NCI-H2081 (cell line): ENCODE data around the gene CST5.
"Not testable (repeated sequence)": the region's sequence is repeated elsewhere in the genome, so short reads cannot be mapped to it uniquely, and the experiment has no call there.

Experiments used
- DNase-seq, 2 experiments: peaks; one replicate each; lab custom pipeline; 2025; lab: John Stamatoyannopoulos, UW

Gene CST5

DNA sequence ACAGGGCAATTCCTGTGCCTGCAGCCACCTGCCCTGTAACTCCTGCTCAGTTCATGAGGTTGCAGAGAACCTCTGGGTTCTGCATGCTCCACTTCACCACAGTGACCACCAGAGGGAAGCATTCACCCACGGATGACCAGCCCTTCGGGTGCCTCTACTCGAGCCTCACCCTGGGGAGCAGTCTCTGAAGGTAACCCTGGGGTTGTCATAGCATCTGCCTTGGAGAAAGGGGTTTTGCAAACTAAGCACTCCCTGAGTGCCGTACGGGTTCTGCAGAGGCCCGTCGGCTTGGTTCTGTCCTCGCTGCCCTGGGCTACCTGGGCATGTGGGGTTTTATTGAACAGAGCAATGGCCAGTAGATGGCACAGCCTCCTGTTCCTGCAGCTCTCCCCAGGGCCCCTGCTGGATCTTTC lies 10.2 kb upstream of the CST5 start:
- peak in 1 of 2 experiments; percentile 2 for DNase-seq

DNA sequence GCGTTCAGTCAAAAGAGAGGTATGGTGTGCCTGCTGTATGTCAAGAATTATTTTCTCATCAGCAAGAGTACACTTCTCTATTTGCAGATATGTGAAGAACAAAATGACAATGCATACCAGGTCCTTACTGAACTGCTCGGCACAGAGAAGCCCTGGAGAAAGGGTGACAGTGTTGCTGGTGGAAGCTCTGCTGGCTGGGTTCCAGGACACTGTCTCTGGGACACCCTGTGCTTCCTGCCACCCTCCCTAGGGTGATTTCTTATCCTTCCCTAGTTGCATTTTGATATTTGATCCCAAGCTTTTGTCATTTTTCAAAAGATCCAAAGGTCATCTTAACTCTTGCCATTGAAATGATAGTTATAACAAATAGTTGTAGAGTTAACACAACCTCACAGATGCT lies 8.3 kb upstream of the CST5 start:
- no peak for DNase-seq

DNA sequence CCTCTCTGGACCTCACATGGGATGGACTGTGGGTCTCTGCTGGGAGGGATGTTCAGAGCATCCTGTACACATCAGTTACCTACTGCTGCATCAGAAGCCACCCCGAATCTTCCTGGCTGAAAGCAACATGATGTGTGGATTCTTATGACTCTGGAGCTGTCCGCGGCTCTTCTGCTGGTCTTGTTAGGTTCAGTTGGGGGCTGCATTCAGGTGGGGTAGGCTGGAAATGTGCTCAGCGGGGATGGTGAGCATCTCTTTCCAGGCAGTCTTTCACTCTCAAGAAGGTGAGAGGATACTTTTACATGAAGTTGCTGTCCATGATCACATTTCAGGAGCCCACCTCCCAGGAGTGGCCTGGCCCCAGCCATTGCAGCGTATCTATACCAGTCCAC lies 5.2 kb upstream of the CST5 start:
- no peak for DNase-seq

DNA sequence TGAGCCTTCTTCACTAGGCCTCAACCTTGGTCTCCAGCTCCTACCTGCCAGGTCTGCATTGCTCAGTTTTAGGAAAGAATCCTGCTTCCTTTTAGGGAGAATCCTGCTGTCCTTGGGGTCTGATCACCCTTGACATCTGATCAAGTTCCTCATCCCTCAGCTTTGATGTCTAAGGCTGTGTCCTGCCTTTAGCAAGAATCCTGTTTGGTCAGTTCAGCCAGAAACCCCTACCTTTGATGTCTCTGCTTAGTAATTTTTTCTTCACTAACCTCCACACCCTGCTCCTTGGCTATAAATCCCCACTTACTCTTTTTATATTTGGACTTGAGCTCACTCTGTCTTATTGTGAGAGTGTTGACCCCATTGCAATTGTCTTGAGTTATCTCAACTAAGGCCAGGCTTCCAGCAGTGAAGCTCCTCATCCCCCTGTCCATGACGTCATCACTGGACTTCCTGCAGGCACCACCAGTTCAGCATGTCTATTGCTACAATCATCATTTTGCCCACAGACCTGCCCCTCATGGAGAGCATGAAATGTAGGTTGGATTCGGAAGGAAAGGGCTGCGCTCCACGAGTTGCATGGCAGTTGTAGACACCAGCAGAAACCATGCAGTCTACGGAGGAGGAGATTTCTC lies 4.7 kb upstream of the CST5 start:
- no peak for DNase-seq

DNA sequence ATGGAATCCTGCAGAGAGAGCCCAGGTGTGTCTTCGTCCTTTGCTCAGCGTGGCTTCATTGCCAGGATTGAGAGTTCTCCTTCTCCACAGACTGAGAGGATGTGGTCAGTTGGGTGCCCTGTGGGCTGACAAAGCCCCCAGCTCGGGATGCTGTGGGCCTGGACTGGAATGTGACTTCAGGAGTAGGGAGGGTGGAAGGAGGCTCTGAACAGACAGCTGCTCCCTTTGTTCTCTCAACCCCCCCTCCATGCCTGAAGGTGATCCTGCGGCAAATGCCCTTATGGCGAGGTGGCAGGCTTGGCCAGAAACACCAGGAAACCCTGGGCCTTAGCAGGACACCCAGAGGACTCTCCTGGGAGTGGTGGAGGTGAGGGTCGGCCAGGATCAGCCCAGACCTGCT lies 1.8 kb upstream of the CST5 start:
- no peak for DNase-seq

DNA sequence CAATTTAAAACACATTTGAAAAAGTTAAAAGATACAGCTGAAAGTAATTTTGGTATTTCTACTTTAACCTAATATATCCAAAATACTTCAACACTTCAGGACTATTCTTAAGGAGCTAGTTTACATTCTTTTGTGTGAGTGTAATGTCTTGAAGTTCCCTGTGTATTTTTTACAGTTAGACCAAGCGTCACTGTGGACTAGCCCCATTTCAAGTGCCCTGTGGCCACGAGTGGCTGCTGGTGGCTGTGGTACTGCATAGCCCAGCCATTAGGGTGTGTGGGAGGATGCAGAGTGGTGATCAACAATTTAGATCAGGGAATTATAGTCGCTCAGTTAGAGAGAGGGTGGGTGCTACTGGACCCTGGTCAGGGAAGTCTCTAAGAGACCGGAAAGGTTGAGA lies 869 bp upstream of the CST5 start:
- no peak for DNase-seq

DNA sequence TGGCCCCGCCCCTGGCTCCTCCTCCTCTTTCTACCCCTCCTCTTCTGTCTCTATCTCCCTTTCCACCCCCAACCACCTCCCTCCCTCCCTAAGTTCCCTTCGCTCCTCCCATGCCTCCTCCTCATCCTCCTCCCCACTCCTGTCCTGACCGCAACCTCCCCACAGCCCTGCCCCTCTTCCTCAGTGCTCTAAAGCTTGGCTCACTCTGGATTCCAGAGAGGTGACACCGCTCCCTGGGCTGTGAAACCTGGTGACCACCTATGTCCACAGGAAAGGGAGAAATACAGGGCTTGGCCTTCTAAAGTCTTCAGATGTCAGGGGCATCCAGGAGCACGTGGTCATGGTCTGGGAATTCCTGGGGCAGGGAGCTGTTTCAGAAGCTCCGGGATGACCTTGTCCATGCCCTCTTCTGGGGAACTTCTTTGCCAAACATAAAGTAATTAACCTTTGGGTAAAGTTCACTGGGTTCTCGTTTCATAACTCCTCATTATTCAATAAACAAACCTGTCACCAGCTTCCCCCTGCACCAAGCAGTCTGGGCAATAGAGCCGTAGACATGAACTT lies 345 bp upstream of the CST5 start:
- DNase-seq: no peak

DNA sequence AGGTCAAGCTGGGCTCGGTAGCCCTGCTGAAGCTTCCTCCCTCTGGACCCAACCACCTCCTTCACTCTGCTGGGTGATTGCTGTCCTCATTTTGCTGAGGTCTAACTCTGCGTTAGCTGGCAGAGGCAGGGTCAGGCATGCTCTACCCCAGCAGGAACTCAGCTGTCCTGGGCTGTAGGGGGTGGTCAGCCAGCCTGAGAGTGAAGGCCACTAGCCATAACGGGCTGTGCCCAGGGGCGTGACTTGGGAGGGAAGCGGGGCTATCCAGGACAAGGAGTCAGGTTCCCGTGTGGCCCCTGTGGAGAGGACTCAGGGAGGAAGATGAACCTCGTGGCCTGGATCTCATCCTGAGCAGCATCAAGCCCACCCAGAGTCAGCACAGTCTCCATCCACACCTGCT lies 761 bp downstream of the CST5 start:
- no peak for DNase-seq

DNA sequence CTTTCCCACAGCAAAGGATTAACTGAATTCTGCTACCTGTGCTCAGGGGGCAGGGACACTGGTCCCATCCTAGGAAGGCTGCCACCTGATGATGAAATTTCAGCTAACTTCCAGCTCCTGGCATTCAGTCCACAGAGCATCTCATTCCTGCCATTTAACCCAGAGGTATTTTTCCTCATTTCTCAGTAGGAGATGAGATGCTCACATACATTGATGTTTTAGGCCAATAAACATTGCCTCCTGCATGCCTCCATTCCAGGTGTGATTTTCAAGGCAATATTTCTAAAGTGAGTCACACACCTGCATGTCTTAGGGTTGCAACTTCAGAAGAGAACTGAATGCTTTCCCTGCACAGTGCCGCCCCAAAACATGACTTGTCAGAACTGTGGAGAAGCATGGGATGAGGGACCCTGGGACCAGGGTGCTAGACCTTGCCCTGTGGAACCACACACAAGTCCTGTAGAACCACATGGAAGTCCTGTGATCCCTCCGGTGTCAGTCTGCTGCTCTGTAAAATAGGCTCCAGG lies 1.5 kb downstream of the CST5 start:
- not testable (repeated sequence) for DNase-seq

DNA sequence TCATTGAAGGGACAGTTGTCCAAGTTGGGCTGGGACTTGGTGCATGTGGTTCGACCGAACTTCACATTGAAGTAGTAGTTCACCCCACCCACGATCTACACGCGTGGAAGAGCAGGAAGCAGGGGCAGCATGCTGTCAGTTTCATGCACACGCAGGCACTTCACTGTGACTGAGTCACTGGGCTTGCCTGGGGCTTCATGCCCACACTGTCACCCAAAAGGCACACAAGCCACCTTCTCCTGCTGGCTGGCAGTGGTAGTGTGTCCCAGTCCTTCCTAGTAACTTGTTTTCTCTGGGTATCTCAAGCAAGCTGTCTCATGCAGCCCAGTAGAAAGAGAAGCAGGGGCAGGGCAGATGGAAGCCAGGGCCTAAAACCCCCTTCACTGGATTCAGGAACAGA lies 2.0 kb downstream of the CST5 start:
- no peak for DNase-seq

DNA sequence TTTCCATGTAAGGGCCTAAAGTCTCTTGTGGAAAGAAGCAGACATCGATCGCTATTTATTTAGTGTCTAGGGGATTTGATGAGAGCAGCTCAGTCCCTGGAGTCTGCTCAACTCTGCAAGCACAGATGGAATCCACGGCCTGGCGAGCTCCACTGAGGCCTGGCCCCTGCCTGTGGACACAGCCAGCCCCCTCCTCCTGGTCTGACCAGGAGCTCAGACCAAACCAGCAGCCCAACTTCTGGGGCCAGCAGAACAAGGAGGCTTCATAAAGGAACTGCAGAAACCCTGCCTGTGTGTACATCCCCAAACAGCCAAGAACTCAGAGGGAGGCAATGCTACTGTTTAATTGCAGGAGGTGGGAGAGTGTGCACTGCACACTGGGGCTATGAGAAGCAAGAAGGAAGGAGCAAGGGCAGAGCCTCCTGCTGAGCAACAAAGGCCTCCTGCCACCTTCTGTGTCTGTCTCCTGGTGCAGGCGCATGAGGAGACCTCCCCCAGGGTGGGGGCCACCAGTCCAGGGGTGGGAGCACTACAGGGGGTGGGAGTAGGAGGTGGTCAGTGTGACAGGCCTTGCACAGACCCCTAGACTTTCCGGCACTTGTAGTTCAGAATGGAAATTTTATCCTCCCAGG lies 3.8 kb downstream of the CST5 start:
- no peak for DNase-seq

DNA sequence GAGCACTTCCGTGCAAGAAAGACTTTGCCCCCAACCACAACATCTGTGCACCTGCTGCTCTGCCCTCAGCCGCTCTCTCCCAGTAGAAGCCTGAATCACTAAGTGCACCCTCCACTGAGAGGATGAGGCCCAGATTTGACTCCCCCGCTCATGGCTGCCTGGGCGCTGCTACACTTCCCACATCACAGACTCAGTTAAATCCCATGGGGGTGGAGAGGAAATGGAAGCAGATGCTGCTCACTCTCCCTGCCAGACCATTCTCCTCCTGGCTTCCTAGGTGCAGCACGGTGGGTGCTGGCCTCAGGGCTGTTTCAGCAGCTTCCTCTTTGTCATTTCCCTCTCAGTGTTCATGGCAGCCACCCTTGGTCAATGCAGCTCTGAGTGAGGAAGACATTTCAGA lies 4.8 kb downstream of the CST5 start:
- DNase-seq: no peak

DNA sequence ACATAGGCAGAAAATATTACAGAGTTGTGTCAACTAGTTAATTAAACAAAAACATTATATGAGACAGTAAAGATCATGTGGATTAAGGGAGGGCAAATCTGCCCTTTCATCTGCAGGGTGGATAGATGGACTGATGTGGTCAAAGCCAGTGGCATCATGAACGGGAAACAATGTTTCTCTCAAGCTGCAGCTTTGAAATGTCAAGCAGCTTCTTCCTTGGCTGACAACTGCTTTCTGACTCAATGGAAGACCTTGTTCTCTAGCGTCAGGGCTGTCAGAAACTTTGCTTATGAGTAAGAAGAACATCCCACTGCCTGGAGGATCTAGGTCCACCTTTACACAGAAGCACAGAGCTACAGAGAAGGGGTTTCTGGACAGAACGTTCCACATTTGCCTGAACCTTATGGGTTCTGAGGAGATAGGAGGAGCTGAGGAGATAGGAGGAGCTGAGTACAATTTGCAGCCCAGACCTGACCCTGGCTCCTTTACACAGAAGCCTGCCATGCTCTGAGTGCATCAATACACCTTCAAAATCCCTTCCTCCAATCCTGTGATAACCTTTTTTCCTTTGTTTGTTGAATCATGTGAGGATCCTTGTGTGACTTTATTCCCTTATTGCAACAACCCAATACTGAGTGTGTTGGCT lies 6.1 kb downstream of the CST5 start:
- DNase-seq: no peak

DNA sequence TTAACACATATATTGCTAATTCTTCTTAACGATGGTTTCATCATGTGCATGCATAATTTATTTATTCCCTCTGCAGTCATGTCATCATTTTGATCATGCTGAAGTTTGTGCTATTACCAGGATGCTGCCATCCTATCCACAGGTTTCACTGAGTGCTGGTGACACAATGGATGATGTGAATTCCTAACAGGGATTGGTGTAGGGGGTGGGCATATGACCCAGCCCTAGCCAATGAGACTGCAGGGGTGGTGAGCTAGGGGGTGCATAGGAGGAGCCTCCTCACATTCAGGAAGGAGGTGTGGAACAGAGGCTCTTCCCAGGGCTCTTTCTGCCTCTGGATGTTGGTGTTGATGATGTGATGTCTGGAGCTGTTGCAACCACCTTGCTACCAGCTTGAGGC lies 7.5 kb downstream of the CST5 start:
- DNase-seq: no peak

DNA sequence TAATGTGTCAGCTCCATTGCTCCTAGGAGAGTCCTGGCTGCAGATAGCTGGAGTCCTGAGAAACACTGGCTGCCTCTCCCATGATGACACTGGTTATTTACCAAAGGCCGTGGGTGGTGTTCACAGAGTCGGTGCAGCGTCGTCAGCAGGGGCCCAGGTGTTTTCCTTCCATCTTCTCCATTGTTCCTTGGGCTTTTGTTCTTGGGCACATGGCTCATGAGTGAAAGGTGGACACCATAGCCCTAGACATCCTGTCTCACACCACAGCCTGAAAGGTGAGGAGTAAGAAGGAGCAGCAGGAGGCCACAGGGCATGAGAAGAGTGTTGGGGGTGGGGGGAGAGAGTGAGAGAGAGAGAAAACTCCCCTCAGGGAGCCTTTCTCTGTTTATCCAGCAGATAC lies 9.1 kb downstream of the CST5 start:
- DNase-seq: no peak

DNA sequence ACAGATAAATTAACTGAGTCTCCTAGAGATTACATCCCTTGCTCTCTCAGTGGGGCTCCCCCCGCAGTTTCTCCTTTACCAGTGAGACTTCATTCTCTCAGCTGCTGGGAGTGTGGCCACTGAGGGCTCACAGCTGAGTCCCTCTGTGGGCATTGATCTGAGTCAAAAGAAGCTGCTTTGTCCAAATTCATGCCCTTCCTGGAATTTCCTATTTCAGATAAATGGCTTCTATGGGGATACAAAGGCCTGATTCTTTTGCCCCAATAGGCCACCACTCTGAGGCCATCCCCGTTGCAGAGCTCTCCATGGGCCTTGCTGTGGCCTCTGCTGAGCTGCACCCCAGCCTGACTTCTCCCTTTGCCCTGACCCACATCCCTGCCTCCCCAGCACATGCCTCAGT lies 10.0 kb downstream of the CST5 start:
- no peak for DNase-seq

DNA sequence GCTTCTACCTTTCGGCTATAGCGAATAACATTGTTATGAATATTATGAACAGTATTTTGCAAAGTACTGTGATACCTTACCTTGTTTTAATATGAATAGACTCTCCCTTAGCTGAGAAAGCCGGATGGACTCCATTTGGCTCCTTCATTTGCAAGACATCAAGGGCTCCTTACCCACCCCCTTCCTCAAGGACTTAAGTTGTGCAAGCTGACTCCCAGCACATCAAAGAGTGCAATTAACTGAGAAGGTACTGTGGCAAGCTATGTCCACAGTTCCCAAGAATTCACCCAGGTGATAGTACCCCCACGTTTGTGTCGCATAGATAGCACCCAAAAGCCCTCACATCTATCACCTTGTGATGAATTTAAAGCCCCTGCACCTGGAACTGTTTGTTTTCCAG lies 11.2 kb downstream of the CST5 start:
- DNase-seq: no peak

DNA sequence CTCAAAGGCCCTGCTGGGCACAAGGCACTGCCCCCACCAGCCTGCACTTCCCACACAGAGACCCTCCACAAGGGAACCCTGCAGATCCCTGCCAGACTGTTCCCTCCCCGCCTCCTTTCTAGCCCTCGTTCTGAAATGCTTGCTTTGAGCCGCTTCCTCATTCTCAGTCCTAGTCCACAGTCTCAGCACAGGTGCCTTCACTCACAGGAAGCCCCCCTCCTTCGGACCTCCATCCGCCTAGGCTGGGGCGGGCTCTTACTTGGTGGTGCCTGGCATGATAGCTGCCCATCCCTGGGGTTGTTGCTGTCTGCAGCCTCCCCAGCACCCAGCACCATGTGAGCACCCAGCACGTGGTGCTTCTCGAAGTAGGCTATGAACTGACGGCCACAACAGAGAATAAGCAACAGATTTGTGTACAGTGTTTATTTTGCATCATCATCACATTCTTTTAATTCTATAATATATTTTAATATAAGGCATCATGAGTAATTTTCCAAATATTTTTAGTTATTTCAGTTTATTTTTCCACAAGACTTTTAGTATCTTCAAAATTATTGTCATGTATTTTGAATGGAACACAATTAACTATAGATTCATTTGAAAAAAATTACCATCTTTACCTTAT lies 12.3 kb downstream of the CST5 start:
- DNase-seq: no peak

DNA sequence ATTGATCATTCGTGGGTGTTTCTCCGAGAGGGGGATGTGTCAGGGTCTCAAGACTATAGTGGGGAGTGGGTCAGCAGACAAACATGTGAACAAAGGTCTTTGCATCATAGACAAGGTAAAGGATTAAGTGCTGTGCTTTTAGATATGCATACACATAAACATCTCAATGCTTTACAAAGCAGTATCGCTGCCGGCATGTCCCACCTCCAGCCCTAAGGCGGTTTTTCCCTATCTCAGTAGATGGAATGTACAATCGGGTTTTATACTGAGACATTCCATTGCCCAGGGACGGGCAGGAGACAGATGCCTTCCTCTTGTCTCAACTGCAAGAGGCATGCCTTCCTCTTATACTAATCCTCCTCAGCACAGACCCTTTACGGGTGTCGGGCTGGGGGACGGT lies 18.8 kb downstream of the CST5 start:
- not testable (repeated sequence) for DNase-seq

DNA sequence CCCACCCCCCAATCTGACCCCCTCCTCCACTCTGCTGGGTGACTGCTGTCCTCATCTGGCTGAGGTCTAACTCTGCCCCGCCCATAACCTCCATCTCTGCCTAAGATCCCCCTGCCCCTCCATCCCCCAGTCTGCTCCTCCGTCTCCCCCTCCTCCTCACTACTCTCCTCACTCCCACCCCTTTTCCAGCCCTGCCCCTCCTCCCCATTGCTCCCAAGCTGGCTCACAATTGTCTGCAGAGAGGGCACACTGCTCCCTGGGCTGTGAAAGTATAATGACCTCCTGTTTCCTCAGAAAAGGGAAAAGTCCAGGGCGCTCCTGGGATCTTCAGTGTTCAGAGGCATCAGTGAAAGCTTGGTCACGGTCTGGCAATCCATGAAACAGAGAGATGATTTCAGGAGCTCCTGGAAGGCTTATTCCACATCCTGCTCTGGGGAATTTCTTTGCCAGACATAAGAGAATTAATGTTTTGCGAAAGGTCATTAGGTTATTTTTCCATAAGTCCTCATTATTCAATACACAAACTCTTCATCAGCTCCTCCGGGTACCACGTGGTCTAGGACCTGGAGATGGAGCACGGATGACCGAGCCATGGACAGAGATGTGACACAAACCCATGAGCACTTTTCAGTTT lies 21.5 kb downstream of the CST5 start:
- no peak for DNase-seq

DNA sequence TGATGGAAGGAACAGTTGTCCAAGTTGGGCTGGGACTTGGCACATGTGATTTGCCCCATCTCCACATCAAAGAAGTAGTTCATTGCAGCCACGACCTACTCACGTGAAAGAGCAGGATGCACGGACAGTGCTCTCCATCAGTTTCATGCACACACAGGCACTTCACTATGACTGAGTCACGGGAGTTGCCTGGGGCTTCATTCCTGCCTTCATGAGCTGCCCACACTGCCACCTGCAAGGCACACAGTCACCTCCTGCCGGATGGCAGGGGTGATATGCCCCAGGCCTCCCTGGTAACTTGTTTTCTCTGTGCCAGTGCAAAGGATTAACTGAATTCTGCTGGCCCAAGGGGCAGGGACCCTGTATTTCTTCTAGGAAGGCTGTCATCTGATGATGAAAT lies 22.8 kb downstream of the CST5 start:
- no peak for DNase-seq

DNA sequence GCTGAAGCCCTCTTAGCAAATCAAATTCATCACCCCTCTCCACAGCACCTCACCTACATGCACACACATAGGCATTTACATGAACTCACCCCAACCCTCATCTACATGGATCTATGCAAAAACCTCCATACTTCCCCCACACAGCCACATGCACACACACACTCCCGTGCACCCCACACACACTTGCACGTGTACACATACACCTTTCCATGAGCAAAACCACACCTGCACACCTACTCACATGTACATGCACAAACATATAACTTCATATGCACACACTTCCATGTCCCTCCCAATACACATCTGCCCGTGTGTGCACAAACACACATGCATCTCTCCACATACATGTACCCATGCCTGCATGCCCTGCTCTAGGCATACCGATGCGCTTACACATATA lies 23.3 kb downstream of the CST5 start:
- no peak for DNase-seq
